Stomach (tissue), 9 donors: ENCODE data around the gene NEMP2. TPM values are rescaled to one million over a fixed set of nuclear protein-coding genes. Genes with fewer than 3 reads are reported as not detected.
"Not testable (repeated sequence)": the region's sequence is repeated elsewhere in the genome, so short reads cannot be mapped to it uniquely, and the experiment has no call there.

Experiments used
- DNase-seq, 2 donors: peaks; one replicate each; pipeline versions ENCODE4 v3.0.0 to v3.0.0-alpha.2; 2013 to 2019
- H3K27ac ChIP-seq, 5 donors: fragments of 200-600 bp in 4 of 5; sonication (generic) in 4 of 5; one replicate each; pipeline ENCODE4 v1.5.1; 2013 to 2019; ENCODE audit warnings: mild to moderate bottlenecking in 1 of 5, moderate library complexity in 1 of 5
- H3K27me3 ChIP-seq, 3 donors: fragments of 200-600 bp; sonication (generic); one replicate each; pipeline ENCODE4 v1.5.1; 2017 to 2019; ENCODE audit warnings: mixed run types in 1 of 3
- H3K36me3 ChIP-seq, 4 donors: fragments of 200-600 bp; sonication (generic); 1 replicate in 3 of 4; 2 replicates in 1 of 4; pipeline ENCODE4 v1.5.1; 2016 to 2019
- H3K4me1 ChIP-seq, 4 donors: fragments of 200-600 bp; sonication (generic); one replicate each; pipeline ENCODE4 v1.5.1; 2016 to 2019
- H3K4me3 ChIP-seq, 4 donors: fragments of 200-600 bp; sonication (generic) in 3 of 4; one replicate each; pipeline ENCODE4 v1.5.1; 2016 to 2019; ENCODE audit warnings: mild to moderate bottlenecking in 1 of 4
- H3K9me3 ChIP-seq, 4 donors: fragments of 200-600 bp; sonication (generic); one replicate each; pipeline ENCODE4 v1.5.1; 2016 to 2019
- CTCF ChIP-seq, 7 experiments: fragments of 450-650 bp in 4 of 7; fragments of 200-600 bp in 3 of 7; sonication (generic) in 3 of 7; IDR thresholded peaks; one replicate each; pipeline ENCODE4 v1.5.1; 2016 to 2019; ENCODE audit warnings: antibody characterized with exemption in 7 of 7, control low read depth in 2 of 7, mild to moderate bottlenecking in 1 of 7
- EP300 ChIP-seq: sonication (generic); formaldehyde crosslinking; IDR thresholded peaks from one replicate; pipeline ENCODE4 v1.6.1; 2017; ENCODE audit warnings: antibody characterized with exemption
- POLR2A ChIP-seq, 4 donors: fragments of 450-650 bp; IDR thresholded peaks; one replicate each; pipeline ENCODE4 v1.6.1; 2016; ENCODE audit warnings: antibody characterized with exemption in 4 of 4, control low read depth in 2 of 4, mild to moderate bottlenecking in 1 of 4, moderate library complexity in 1 of 4
- POLR2AphosphoS5 ChIP-seq, 3 donors: sonication (generic); formaldehyde crosslinking; IDR thresholded peaks; one replicate each; pipeline ENCODE4 v1.6.1; 2016; ENCODE audit warnings: antibody characterized with exemption in 3 of 3
- WGBS, 5 donors: extraction: QIAGEN DNeasy Blood & Tissue Kit in 3 of 5; methylation state at CpG; one replicate each; pipeline versions ENCODE4 v1.1.5 to v1.1.7; 2013 to 2018; 5-methylcytosine and 5-hydroxymethylcytosine counted together
- intact Hi-C: fragments of 100-400 bp; cut with DNase I; formaldehyde crosslinking; loops from one replicate; pipeline ENCODE4 v1.15.1; 2023; ENCODE audit warnings: low total_unique reads
- polyA plus RNA-seq, 3 donors: library from polyadenylated mRNA; stranded (reverse); fragments of 200-250 nt; gene quantifications; one replicate each; pipeline ENCODE4 v1.2.3, GENCODE V29; 2013
- total RNA-seq, 5 donors: library from RNA; depleted of rRNA; stranded (reverse); fragments of >200 nt; gene quantifications; one replicate each; pipeline versions ENCODE4 v1.1.0 to v1.2.3, GENCODE V29; 2014 to 2016
- donor health status: healthy with polysubstance abuse.
- donor health status: Bipolar disorder and iron deficiency.
- donor health status: healthy.

Gene NEMP2
- total and polyA plus RNA-seq, 8 donors = 0.60 to 18.7 (median 1.6) TPM; not detected in 2

GRCh38 chr2:190501231-190501630, 33.3 kb downstream of the NEMP2 start:
- Histone ChIP-seq H3K9me3 (no peaks in the 10 kb centered on the region), H3K36me3 (peaks cover 0 to 70% (median 47%) of the 10 kb centered on the region in 4 donors), H3K27me3 (no peaks in the 10 kb centered on the region), H3K4me1 (peaks cover 7 to 43% (median 25%) of the 10 kb centered on the region in 4 donors), H3K4me3 (no peak overlapping the region), H3K27ac (peak overlapping the region in 1 of 5 donors; percentile 75)
- TF ChIP-seq EP300 (no peak), POLR2A (IDR thresholded peaks at IDR 0.05) (no peak), CTCF (IDR thresholded peaks at IDR 0.05) (no peak), POLR2AphosphoS5 (IDR thresholded peaks at IDR 0.05) (no peak)
- intact Hi-C loops = no loop called here
- 60 to 75% (median 72%) methylated on average over 5 of the region's 5 CpGs for WGBS, 5 donors
- DNase-seq = no peak

GRCh38 chr2:190500054-190500502, 34.4 kb downstream of the NEMP2 start:
- H3K9me3 ChIP-seq = no peaks in the 10 kb centered on the region
- peaks cover 0 to 59% (median 37%) of the 10 kb centered on the region in 4 donors for H3K36me3 ChIP-seq
- peak in 1 of 7 experiments; percentile 28 for TF ChIP-seq CTCF (IDR thresholded peaks at IDR 0.05)
- TF ChIP-seq POLR2AphosphoS5 (IDR thresholded peaks at IDR 0.05) = peak in 2 of 3 donors; percentile 30 to 47
- TF ChIP-seq POLR2A (IDR thresholded peaks at IDR 0.05) = no peak
- TF ChIP-seq EP300 = no peak
- intact Hi-C loops = no loop called here
- H3K27me3 ChIP-seq = no peaks in the 10 kb centered on the region
- peaks cover 7 to 38% (median 25%) of the 10 kb centered on the region in 4 donors for H3K4me1 ChIP-seq
- H3K4me3 ChIP-seq = no peak overlapping the region
- H3K27ac ChIP-seq = peak overlapping the region; percentile 64 to 75 (median 68)
- peak in 1 of 2 donors; percentile 64 for DNase-seq
- 37 to 67% (median 46%) methylated on average over 7 of the region's 7 CpGs for WGBS, 5 donors

- H3K36me3 ChIP-seq = peaks cover 0 to 52% (median 31%) of the 10 kb centered on the region in 4 donors
- no peaks in the 10 kb centered on the region for H3K27me3 ChIP-seq
- no peak overlapping the region for H3K4me3 ChIP-seq
- WGBS, 5 donors = 76 to 100% (median 90%) methylated on average over 1 of the region's 1 CpG
- H3K27ac ChIP-seq = peak overlapping the region in 4 of 5 donors; percentile 64 to 75 (median 66)
- no peak for DNase-seq
- no peaks in the 10 kb centered on the region for H3K9me3 ChIP-seq
- intact Hi-C loops = no loop called here
- peaks cover 7 to 46% (median 27%) of the 10 kb centered on the region in 4 donors for H3K4me1 ChIP-seq
- TF ChIP-seq EP300 (no peak), POLR2AphosphoS5 (IDR thresholded peaks at IDR 0.05) (no peak), CTCF (IDR thresholded peaks at IDR 0.05) (no peak), POLR2A (IDR thresholded peaks at IDR 0.05) (no peak)
Observed at GRCh38 chr2:190499273-190499672, 35.2 kb downstream of the NEMP2 start.

DNA sequence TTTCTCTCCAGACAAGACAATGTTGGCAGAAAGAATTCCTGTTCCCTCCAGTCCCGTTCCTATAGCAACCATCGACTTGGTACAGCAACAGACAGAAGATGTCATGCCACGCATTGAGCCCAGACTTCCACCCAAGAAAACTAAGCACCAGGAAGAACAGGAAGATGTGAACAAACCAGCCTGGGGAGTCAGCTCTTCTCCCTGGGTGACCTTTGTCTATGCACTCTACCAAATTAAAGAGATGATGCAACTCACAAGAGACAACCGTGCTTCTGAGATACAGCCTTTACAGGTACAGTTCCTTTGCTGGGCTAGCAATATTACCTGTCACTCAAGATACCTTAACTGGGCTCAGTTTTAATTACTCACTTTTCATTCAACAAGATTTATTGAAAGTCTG, 37.1 kb downstream of the NEMP2 start:
- DNase-seq = no peak
- Histone ChIP-seq H3K36me3 (peaks cover 0 to 37% (median 30%) of the 10 kb centered on the region in 4 donors), H3K27me3 (no peaks in the 10 kb centered on the region), H3K4me3 (no peak overlapping the region), H3K4me1 (peaks cover 7 to 46% (median 30%) of the 10 kb centered on the region in 4 donors), H3K27ac (peak overlapping the region in 1 of 5 donors; percentile 9), H3K9me3 (no peaks in the 10 kb centered on the region)
- WGBS, 5 donors = 81 to 88% (median 86%) methylated on average over 4 of the region's 4 CpGs
- intact Hi-C loops = no loop called here
- TF ChIP-seq EP300 = no peak
- TF ChIP-seq CTCF (IDR thresholded peaks at IDR 0.05) = no peak
- no peak for TF ChIP-seq POLR2AphosphoS5 (IDR thresholded peaks at IDR 0.05)
- no peak for TF ChIP-seq POLR2A (IDR thresholded peaks at IDR 0.05)

- H3K27me3 ChIP-seq, intact Hi-C loops, H3K27ac ChIP-seq, H3K9me3 ChIP-seq, H3K4me3 ChIP-seq, DNase-seq: not testable (repeated sequence)
- 52 to 71% (median 67%) methylated on average over 3 of the region's 3 CpGs for WGBS, 5 donors
- peaks cover 0 to 25% (median 10%) of the 10 kb centered on the region in 4 donors for H3K4me1 ChIP-seq
- peaks cover 6 to 49% (median 42%) of the 10 kb centered on the region in 4 donors for H3K36me3 ChIP-seq
Observed at GRCh38 chr2:190494600-190495227, 39.8 kb downstream of the NEMP2 start.
